Esophagus muscularis mucosa (tissue), 4 donors: ENCODE measurements around the gene PRICKLE1.
"Not testable (repeated sequence)": the region's sequence is repeated elsewhere in the genome, so short reads cannot be mapped to it uniquely, and the experiment has no call there.

Experiments used
- EP300 ChIP-seq: sonication (generic); formaldehyde crosslinking; IDR thresholded peaks from one replicate; pipeline ENCODE4 v1.6.1; 2017; ENCODE audit warnings: antibody characterized with exemption
- POLR2A ChIP-seq: fragments of 450-650 bp; IDR thresholded peaks from one replicate; pipeline ENCODE4 v1.6.1; 2017; ENCODE audit warnings: antibody characterized with exemption, moderate library complexity, mild to moderate bottlenecking, low read depth
- POLR2AphosphoS5 ChIP-seq, 2 donors: sonication (generic); formaldehyde crosslinking; IDR thresholded peaks; one replicate each; pipeline ENCODE4 v1.6.1; 2017; ENCODE audit warnings: antibody characterized with exemption in 2 of 2
- TF ChIP-seq, protein P1 (sequence below), 3 experiments: fragments of 200-600 bp in 2 of 3; fragments of 450-650 bp in 1 of 3; sonication (generic) in 2 of 3; IDR thresholded peaks; one replicate each; pipeline ENCODE4 v1.5.1; 2017 to 2019; ENCODE audit warnings: antibody characterized with exemption in 3 of 3, mild to moderate bottlenecking in 2 of 3, moderate library complexity in 1 of 3

DNA sequence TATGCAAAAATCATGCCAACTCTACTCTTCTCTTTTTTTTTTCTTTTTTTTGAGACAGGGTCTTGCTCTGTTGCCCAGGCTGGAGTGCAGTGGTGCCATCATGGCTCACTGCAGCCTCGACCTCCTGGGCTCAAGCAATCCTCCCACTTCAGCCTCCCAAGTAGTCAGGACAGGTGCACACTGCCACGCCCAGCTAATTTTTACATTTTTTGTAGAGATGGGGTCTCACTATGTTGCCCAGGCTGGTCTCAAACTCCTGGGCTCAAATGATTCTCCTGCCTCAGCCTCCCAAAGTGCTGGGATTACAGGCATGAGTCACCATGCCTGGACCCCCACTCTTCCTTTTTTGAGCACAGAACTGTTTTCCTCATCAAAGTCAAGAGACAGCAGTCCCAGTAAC, 48.2 kb downstream of the PRICKLE1 start:
- not testable (repeated sequence) for TF ChIP-seq POLR2A; POLR2AphosphoS5 (IDR thresholded peaks at IDR 0.05); EP300
- TF ChIP-seq, protein P1, sequence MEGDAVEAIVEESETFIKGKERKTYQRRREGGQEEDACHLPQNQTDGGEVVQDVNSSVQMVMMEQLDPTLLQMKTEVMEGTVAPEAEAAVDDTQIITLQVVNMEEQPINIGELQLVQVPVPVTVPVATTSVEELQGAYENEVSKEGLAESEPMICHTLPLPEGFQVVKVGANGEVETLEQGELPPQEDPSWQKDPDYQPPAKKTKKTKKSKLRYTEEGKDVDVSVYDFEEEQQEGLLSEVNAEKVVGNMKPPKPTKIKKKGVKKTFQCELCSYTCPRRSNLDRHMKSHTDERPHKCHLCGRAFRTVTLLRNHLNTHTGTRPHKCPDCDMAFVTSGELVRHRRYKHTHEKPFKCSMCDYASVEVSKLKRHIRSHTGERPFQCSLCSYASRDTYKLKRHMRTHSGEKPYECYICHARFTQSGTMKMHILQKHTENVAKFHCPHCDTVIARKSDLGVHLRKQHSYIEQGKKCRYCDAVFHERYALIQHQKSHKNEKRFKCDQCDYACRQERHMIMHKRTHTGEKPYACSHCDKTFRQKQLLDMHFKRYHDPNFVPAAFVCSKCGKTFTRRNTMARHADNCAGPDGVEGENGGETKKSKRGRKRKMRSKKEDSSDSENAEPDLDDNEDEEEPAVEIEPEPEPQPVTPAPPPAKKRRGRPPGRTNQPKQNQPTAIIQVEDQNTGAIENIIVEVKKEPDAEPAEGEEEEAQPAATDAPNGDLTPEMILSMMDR (IDR thresholded peaks at IDR 0.05): not testable (repeated sequence)
